IMR-90 (cell line): Measurements from ENCODE around the gene HTR3A. TPM values are rescaled to one million over a fixed set of nuclear protein-coding genes. Genes with fewer than 3 reads are reported as not detected.

ENCODE experiments used
- ATAC-seq: fragments of 200-7000 bp; cut with Tn5 transposase; 2 replicates; pipeline ENCODE4 v1.9.1; 2020; ENCODE audit warnings: low read depth, mild to moderate bottlenecking, moderate library complexity
- BruUV-seq: library from RNA; stranded (reverse); fragments of 400-500 nt; replicated peaks from 2 replicates; lab custom pipeline; 2021; lab: Mats Ljungman, UMichigan
- CTCF ChIA-PET: fragments of 300-600 bp; formaldehyde crosslinking; extraction: SDS; loops from one replicate; lab custom pipeline; 2021; ENCODE audit warnings: antibody characterized with exemption; lab: Yijun Ruan, JAX
- POLR2A ChIA-PET: fragments of 300-600 bp; sonication (Branson Sonifier 250); formaldehyde crosslinking; loops from one replicate; lab custom pipeline; 2022; ENCODE audit warnings: antibody characterized with exemption; ENCODE audit not compliant: unreplicated experiment; lab: Charles Lee
- DNase-seq: peaks from one replicate; pipeline ENCODE4 v3.0.0; 2013
- H2AFZ ChIP-seq: replicated peaks from 2 replicates; pipeline ENCODE3; 2013; ENCODE audit warnings: low read length, mild to moderate bottlenecking; ENCODE audit not compliant: poor library complexity
- H2AK5ac ChIP-seq: 2 replicates; pipeline ENCODE4 v1.6.1; 2013; ENCODE audit warnings: low read depth, low read length, inconsistent platforms
- H2AK9ac ChIP-seq: replicated peaks from 2 replicates; pipeline ENCODE3; 2013; ENCODE audit warnings: mild to moderate bottlenecking, low read depth, low read length, moderate library complexity; ENCODE audit not compliant: poor library complexity
- H2BK120ac ChIP-seq: 2 replicates; pipeline ENCODE4 v1.6.1; 2013; ENCODE audit warnings: low read depth, low read length, inconsistent platforms
- H2BK15ac ChIP-seq: 3 replicates; pipeline ENCODE4 v1.6.1; 2013; ENCODE audit warnings: low read depth, low read length, inconsistent platforms
- H2BK20ac ChIP-seq: 2 replicates; pipeline ENCODE4 v1.6.1; 2013; ENCODE audit warnings: low read depth, mild to moderate bottlenecking, inconsistent platforms, low read length, moderate library complexity
- H2BK5ac ChIP-seq: 2 replicates; pipeline ENCODE4 v1.6.1; 2013; ENCODE audit warnings: mild to moderate bottlenecking, low read depth, low read length, inconsistent platforms; ENCODE audit not compliant: poor library complexity, severe bottlenecking
- H3K14ac ChIP-seq: replicated peaks from 2 replicates; pipeline ENCODE4 v1.6.1; 2013; ENCODE audit warnings: low read depth, low read length, inconsistent platforms
- H3K18ac ChIP-seq: 2 replicates; pipeline ENCODE4 v1.6.1; 2013; ENCODE audit warnings: low read depth, low read length, control low read depth
- H3K23ac ChIP-seq: 2 replicates; pipeline ENCODE4 v1.6.1; 2013; ENCODE audit warnings: low read depth, low read length, inconsistent platforms
- H3K27ac ChIP-seq: 2 replicates; pipeline ENCODE4 v1.5.1; 2013; ENCODE audit warnings: mild to moderate bottlenecking, control low read depth, low read length; ENCODE audit not compliant: insufficient read depth
- H3K27me3 ChIP-seq: 2 replicates; pipeline ENCODE4 v1.6.1; 2013; ENCODE audit warnings: low read length; ENCODE audit not compliant: control insufficient read depth, insufficient read depth
- H3K36me3 ChIP-seq: 2 replicates; pipeline ENCODE4 v1.6.1; 2013; ENCODE audit warnings: low read length, mixed read lengths; ENCODE audit not compliant: control insufficient read depth, insufficient read depth
- H3K4ac ChIP-seq: 2 replicates; pipeline ENCODE4 v1.6.1; 2013; ENCODE audit warnings: low read depth, low read length, inconsistent platforms
- H3K4me1 ChIP-seq: 2 replicates; pipeline ENCODE4 v1.6.1; 2013; ENCODE audit warnings: low read length, mixed read lengths; ENCODE audit not compliant: control insufficient read depth, insufficient read depth
- H3K4me2 ChIP-seq: 2 replicates; pipeline ENCODE4 v1.6.1; 2013; ENCODE audit warnings: low read depth, mild to moderate bottlenecking, control low read depth, low read length, moderate library complexity
- H3K4me3 ChIP-seq: 2 replicates; pipeline ENCODE4 v1.5.1; 2013; ENCODE audit warnings: low read depth, mild to moderate bottlenecking, control low read depth, low read length, moderate library complexity; ENCODE audit not compliant: insufficient read depth
- H3K56ac ChIP-seq: 2 replicates; pipeline ENCODE4 v1.6.1; 2013; ENCODE audit warnings: low read length, inconsistent platforms; ENCODE audit not compliant: insufficient read depth; ENCODE audit errors: extremely low read depth
- H3K79me1 ChIP-seq, 2 experiments: 2 replicates each; pipeline ENCODE4 v1.6.1; 2013; ENCODE audit warnings: low read length in 2 of 2, inconsistent platforms in 1 of 2, low read depth in 1 of 2
- H3K9ac ChIP-seq: 2 replicates; pipeline ENCODE4 v1.6.1; 2013; ENCODE audit warnings: low read depth, low read length, control low read depth
- H3K9me1 ChIP-seq: 2 replicates; pipeline ENCODE4 v1.6.1; 2013; ENCODE audit warnings: low read length, inconsistent platforms; ENCODE audit not compliant: insufficient read depth
- H3K9me3 ChIP-seq: 2 replicates; pipeline ENCODE4 v1.6.1; 2013; ENCODE audit warnings: low read length; ENCODE audit not compliant: control insufficient read depth, insufficient read depth
- H4K20me1 ChIP-seq: 2 replicates; pipeline ENCODE4 v1.6.1; 2013; ENCODE audit warnings: low read length, inconsistent platforms; ENCODE audit not compliant: insufficient read depth
- H4K5ac ChIP-seq: 2 replicates; pipeline ENCODE4 v1.6.1; 2013; ENCODE audit warnings: mild to moderate bottlenecking, low read depth, low read length, control low read depth
- H4K8ac ChIP-seq, 2 experiments: 2 replicates each; pipeline ENCODE4 v1.6.1; 2013; ENCODE audit warnings: low read depth in 2 of 2, low read length in 2 of 2, control low read depth in 1 of 2, inconsistent platforms in 1 of 2
- H4K91ac ChIP-seq: 2 replicates; pipeline ENCODE4 v1.6.1; 2013; ENCODE audit warnings: low read depth, low read length, inconsistent platforms; ENCODE audit not compliant: insufficient read depth
- CHD1 ChIP-seq: IDR thresholded peaks from 2 replicates; pipeline ENCODE4 v1.6.1; 2012; ENCODE audit warnings: low read depth, low read length, improper control_type of control experiment
- FOS ChIP-seq: fragments of 150-350 bp; IDR thresholded peaks from 2 replicates; pipeline ENCODE4 v1.6.1; 2016; ENCODE audit warnings: low read depth, low read length
- MAZ ChIP-seq: IDR thresholded peaks from 2 replicates; pipeline ENCODE4 v1.6.1; 2012; ENCODE audit warnings: low read depth, mild to moderate bottlenecking, low read length, improper control_type of control experiment, moderate library complexity, borderline replicate concordance
- MXI1 ChIP-seq: IDR thresholded peaks from 2 replicates; pipeline ENCODE4 v1.6.1; 2012; ENCODE audit warnings: low read depth, mild to moderate bottlenecking, low read length, moderate library complexity, borderline replicate concordance
- NFE2L2 ChIP-seq: fragments of 150-350 bp; IDR thresholded peaks from 2 replicates; pipeline ENCODE4 v1.6.1; 2016; ENCODE audit warnings: low read depth, mild to moderate bottlenecking, low read length
- POLR2A ChIP-seq: IDR thresholded peaks from 2 replicates; pipeline ENCODE4 v1.6.1; 2012; ENCODE audit warnings: mild to moderate bottlenecking, low read depth, low read length
- RAD21 ChIP-seq: IDR thresholded peaks from 2 replicates; pipeline ENCODE4 v1.6.1; 2012; ENCODE audit warnings: low read length, improper control_type of control experiment
- RCOR1 ChIP-seq: IDR thresholded peaks from 2 replicates; pipeline ENCODE4 v1.6.1; 2012; ENCODE audit warnings: mild to moderate bottlenecking, low read length, improper control_type of control experiment; ENCODE audit not compliant: insufficient replicate concordance
- RFX5 ChIP-seq: IDR thresholded peaks from 2 replicates; pipeline ENCODE4 v1.8.0; 2012; ENCODE audit warnings: low read depth, mild to moderate bottlenecking, low read length, moderate library complexity
- SMC3 ChIP-seq: fragments of 150-350 bp; IDR thresholded peaks from 2 replicates; pipeline ENCODE4 v1.6.1; 2016; ENCODE audit warnings: low read depth, mild to moderate bottlenecking, antibody characterized with exemption, low read length, moderate library complexity
- USF2 ChIP-seq: fragments of 150-350 bp; IDR thresholded peaks from 2 replicates; pipeline ENCODE4 v1.6.1; 2017; ENCODE audit warnings: mild to moderate bottlenecking, antibody characterized with exemption, low read length, low read depth
- WGBS, 2 experiments: methylation state at CpG; one replicate each; pipeline versions ENCODE4 v1.1.5 to v1.1.7; 2013; ENCODE audit warnings: missing lambda C conversion rate in 2 of 2; ENCODE audit not compliant: insufficient read length in 1 of 2; ENCODE audit errors: extremely low coverage in 2 of 2; 5-methylcytosine and 5-hydroxymethylcytosine counted together
- dilution Hi-C: fragments of 300-500 bp; cut with HindIII; formaldehyde crosslinking; loops from one replicate; pipeline ENCODE4 v1.14.3; 2018; ENCODE audit warnings: low sequenced_read_pairs; ENCODE audit not compliant: unreplicated experiment
- in situ Hi-C: fragments of 300-500 bp; cut with MboI; formaldehyde crosslinking; loops from 3 replicates; pipeline ENCODE4 v1.14.3; 2019; ENCODE audit warnings: low sequenced_read_pairs, inconsistent platforms, mixed read lengths
- intact Hi-C: fragments of 100-400 bp; cut with micrococcal nuclease; formaldehyde crosslinking; loops from 2 replicates; pipeline ENCODE4 v1.10.0; 2022
- polyA plus RNA-seq, 3 experiments: library from polyadenylated mRNA; depleted of rRNA; stranded (reverse); fragments of >200 nt; gene quantifications; 2 replicates each; pipeline ENCODE4 v1.2.3, GENCODE V29; 2012; ENCODE audit warnings: low replicate concordance in 1 of 3
- total RNA-seq: library from RNA; depleted of rRNA; stranded (reverse); fragments of >200 nt; gene quantifications from 2 replicates; pipeline ENCODE4 v1.2.3, GENCODE V29; 2012

HTR3A gene
- total and polyA plus RNA-seq, 2 of the 4 experiments (the other 2 are of a cell fraction), result not detected

GRCh38 chr11:113991718-113992458 lies 17.0 kb downstream of the HTR3A start:
- intact Hi-C loops, result loop anchor here (5.0 kb wide), 1 partner anchor 95 kb away; no protein-coding TSS in a partner anchor
- H2BK5ac ChIP-seq, result no peak overlapping the region
- no peak overlapping the region for H2BK120ac ChIP-seq
- ATAC-seq, result no peak
- H3K4me2 ChIP-seq, result no peak overlapping the region
- H2AK5ac ChIP-seq, result no peak overlapping the region
- no peak for DNase-seq
- ChIA-PET POLR2A (no interaction called here), CTCF (no interaction called here)
- H3K9ac ChIP-seq, result no peak overlapping the region
- no peaks in the 10 kb centered on the region for H3K9me1 ChIP-seq
- dilution Hi-C loops, result no loop called here
- H3K4ac ChIP-seq, result no peak overlapping the region
- H2AFZ ChIP-seq, result no peak overlapping the region
- TF ChIP-seq USF2 (no peak), RAD21 (no peak), MAZ (no peak), RCOR1 (no peak), RFX5 (no peak), MXI1 (no peak), NFE2L2 (no peak), POLR2A (no peak), SMC3 (no peak), CHD1 (no peak), FOS (no peak)
- H2BK15ac ChIP-seq, result no peak overlapping the region
- H3K9me3 ChIP-seq, result no peaks in the 10 kb centered on the region
- H4K5ac ChIP-seq, result no peak overlapping the region
- H3K27me3 ChIP-seq, result no peaks in the 10 kb centered on the region; the same call in 1 of the 2 replicates
- no TSS peak for BruUV-seq
- no peak overlapping the region for H2BK20ac ChIP-seq
- no peak overlapping the region for H3K18ac ChIP-seq
- H3K4me3 ChIP-seq, result no peak overlapping the region
- no peak overlapping the region for H3K23ac ChIP-seq
- no peak overlapping the region for H2AK9ac ChIP-seq
- H3K4me1 ChIP-seq, result no peaks in the 10 kb centered on the region
- no peak overlapping the region for H3K14ac ChIP-seq
- no peaks in the 10 kb centered on the region for H4K20me1 ChIP-seq
- in situ Hi-C loops, result no loop called here
- H3K27ac ChIP-seq, result no peak overlapping the region
- H4K91ac ChIP-seq, result no peak overlapping the region
- H3K36me3 ChIP-seq, result no peaks in the 10 kb centered on the region
- H3K79me1 ChIP-seq, result no peaks in the 10 kb centered on the region
- H4K8ac ChIP-seq, result no peak overlapping the region
- no peak overlapping the region for H3K56ac ChIP-seq
- 33% methylated on average over 3 of the region's 7 CpGs; no CpG with 5 or more reads in 1 of the 2 experiments for WGBS, 2 experiments
